ENCODE measurements around the gene DLGAP4. TPM values are rescaled to one million over a fixed set of nuclear protein-coding genes. Genes with fewer than 3 reads are reported as not detected.

The DLGAP4 gene
- total RNA-seq, 2 experiments from 2014 or later: 19.9 to 23.6 TPM

DNA sequence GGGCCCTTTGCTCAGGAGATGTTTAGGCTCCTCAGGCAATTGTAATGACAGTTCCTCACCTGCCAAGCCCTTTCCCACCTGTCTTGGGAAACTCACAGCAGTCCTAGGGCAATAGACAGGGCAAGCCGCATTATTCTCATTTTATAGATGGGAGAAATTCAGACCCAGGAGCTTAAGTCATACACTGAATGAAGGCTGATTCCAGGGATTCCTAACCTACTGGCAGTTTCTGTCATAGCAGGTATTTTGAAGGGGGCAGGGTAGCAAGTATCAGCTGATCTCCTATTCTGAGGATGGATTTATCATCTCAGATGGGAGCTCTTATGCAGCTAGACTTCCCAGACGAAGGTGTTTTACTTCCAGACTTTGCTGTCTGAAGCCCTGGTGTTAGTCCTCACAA, 173.8 kb downstream of the DLGAP4 start:
- H3K36me3 Mint-ChIP-seq (ENCODE audit: low read depth): no peaks in the 10 kb centered on the region
- POLR2A ChIA-PET: interaction anchor here (1.3 kb wide), 1 partner anchor 16 kb away, joined by 3 read pairs; no protein-coding TSS in a partner anchor
- H3K9me3 Mint-ChIP-seq (ENCODE audit: insufficient read depth): no peaks in the 10 kb centered on the region
- H3K4me3 Mint-ChIP-seq: no peak overlapping the region
- DNase-seq (no peak), ATAC-seq (no peak)
- peaks cover 3% of the 10 kb centered on the region for H3K4me1 Mint-ChIP-seq (ENCODE audit: low read depth)
- no peak overlapping the region for H3K27ac Mint-ChIP-seq
- no peaks in the 10 kb centered on the region for H3K27me3 Mint-ChIP-seq (ENCODE audit: low read depth)
- CTCF ChIA-PET: interaction anchor here (1.3 to 3.1 kb wide), 2 partner anchors 12 to 14 kb away, joined by 4 to 8 read pairs; no protein-coding TSS in a partner anchor

DNA sequence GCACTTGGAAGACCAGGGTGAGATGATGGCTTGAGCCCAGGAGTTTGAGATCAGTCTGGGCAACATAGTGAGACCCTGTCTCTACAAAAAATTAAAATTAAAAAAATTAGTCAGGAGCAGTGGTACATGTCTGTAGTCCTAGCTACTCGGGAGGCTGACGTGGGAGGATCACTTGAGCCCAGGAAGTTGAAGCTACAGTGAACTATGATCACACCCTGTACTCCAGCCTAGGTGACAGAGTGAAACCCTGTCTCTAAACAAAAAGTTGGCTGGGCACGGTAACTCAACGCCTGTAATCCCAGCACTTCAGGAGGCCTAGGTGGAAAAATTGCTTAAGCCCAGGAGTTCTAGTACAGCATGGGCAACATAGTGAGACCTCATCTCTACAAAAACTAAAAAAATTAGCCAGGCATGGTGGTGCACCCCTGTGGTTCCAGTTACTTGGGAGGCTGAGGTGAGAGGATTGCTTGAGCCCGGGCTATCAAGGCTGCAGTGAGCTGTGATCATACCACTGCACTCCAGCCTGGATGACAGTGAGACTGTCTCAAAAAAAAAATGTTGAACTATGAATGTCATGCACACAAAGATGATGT, 174.4 kb downstream of the DLGAP4 start:
- ChIA-PET CTCF (interaction anchor here (1.3 to 3.1 kb wide), 2 partner anchors 12 to 14 kb away, joined by 4 to 8 read pairs; no protein-coding TSS in a partner anchor), POLR2A (interaction anchor here (1.3 kb wide), 1 partner anchor 16 kb away, joined by 3 read pairs; no protein-coding TSS in a partner anchor)
- Mint-ChIP-seq H3K9me3 (ENCODE audit: insufficient read depth) (no peaks in the 10 kb centered on the region), H3K27ac (no peak overlapping the region), H3K4me1 (ENCODE audit: low read depth) (peaks cover 3% of the 10 kb centered on the region), H3K36me3 (ENCODE audit: low read depth) (no peaks in the 10 kb centered on the region), H3K27me3 (ENCODE audit: low read depth) (no peaks in the 10 kb centered on the region), H3K4me3 (no peak overlapping the region)
- DNase-seq: no peak
- ATAC-seq: no peak

DNA sequence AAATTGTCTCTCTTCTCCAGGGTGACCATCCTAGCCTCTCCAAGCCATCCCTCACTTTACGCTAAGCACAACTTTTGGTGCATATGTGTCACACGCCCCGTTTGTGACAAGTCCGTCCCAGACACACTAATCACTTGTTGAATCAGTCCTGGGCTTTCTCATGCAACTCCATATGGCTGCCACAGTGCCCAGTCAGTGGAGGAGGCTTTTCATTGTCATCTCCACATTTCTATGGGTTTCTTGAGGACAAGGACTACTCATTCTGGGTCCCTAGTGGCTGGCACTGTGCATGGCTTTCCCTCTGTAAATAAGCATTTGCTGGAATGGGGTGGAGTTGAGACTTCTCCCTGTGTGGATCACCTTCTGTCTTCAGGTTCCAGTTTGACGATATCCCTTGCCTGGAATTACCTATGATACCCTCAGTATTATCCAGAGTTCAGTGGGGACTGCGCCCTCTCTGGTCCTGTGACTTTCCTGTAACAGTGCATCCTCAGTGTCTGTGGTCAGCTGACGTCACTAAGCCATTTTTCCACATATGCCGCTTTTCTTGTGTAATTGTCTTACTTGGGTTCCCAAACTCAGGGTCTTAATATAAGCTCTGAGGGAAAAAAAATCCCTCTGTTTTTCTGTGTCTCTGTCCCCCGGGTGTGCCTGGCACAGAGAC, 175.4 kb downstream of the DLGAP4 start:
- no peaks in the 10 kb centered on the region for H3K9me3 Mint-ChIP-seq (ENCODE audit: insufficient read depth)
- ATAC-seq: no peak
- no peak for DNase-seq
- peaks cover 3% of the 10 kb centered on the region for H3K4me1 Mint-ChIP-seq (ENCODE audit: low read depth)
- H3K36me3 Mint-ChIP-seq (ENCODE audit: low read depth): no peaks in the 10 kb centered on the region
- H3K4me3 Mint-ChIP-seq: no peak overlapping the region
- POLR2A ChIA-PET: interaction anchor here (1.3 kb wide), 1 partner anchor 17 kb away, joined by 3 read pairs; no protein-coding TSS in a partner anchor
- no peaks in the 10 kb centered on the region for H3K27me3 Mint-ChIP-seq (ENCODE audit: low read depth)
- no peak overlapping the region for H3K27ac Mint-ChIP-seq
- CTCF ChIA-PET: interaction anchor here (0.6 to 2.3 kb wide), 2 partner anchors 11 to 1360 kb away, joined by 3 to 7 read pairs; no protein-coding TSS in a partner anchor

DNA sequence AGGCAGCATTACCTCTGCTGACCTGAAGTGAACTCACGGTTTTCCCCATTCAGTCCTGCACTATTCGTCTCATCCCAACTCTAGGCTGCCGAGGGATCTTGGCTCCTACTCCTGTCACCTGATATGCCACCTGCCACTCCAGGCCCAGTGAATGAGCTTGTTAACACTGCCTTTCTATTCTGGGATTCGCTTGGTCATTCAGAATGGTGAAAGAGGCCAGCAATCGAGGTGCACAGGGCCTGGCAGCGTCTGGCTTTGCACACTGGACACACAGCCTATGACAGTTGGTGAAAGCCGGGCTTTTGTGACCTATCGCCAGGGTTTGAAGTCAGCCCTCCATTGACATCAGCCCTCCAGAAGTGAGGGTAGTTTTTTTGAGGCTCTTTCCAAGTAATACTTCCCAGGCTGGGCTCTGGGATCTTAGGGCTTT, 175.9 kb downstream of the DLGAP4 start:
- no peak for DNase-seq
- ChIA-PET POLR2A (interaction anchor here (1.1 kb wide), 1 partner anchor 9 kb away, joined by 9 read pairs; no protein-coding TSS in a partner anchor), CTCF (interaction anchor here (0.6 to 2.3 kb wide), 2 partner anchors 10 to 1359 kb away, joined by 3 to 7 read pairs; no protein-coding TSS in a partner anchor)
- ATAC-seq: no peak
- H3K27ac Mint-ChIP-seq: no peak overlapping the region
- no peaks in the 10 kb centered on the region for H3K9me3 Mint-ChIP-seq (ENCODE audit: insufficient read depth)
- no peaks in the 10 kb centered on the region for H3K36me3 Mint-ChIP-seq (ENCODE audit: low read depth)
- H3K4me1 Mint-ChIP-seq (ENCODE audit: low read depth): peaks cover 3% of the 10 kb centered on the region
- no peaks in the 10 kb centered on the region for H3K27me3 Mint-ChIP-seq (ENCODE audit: low read depth)
- no peak overlapping the region for H3K4me3 Mint-ChIP-seq

DNA sequence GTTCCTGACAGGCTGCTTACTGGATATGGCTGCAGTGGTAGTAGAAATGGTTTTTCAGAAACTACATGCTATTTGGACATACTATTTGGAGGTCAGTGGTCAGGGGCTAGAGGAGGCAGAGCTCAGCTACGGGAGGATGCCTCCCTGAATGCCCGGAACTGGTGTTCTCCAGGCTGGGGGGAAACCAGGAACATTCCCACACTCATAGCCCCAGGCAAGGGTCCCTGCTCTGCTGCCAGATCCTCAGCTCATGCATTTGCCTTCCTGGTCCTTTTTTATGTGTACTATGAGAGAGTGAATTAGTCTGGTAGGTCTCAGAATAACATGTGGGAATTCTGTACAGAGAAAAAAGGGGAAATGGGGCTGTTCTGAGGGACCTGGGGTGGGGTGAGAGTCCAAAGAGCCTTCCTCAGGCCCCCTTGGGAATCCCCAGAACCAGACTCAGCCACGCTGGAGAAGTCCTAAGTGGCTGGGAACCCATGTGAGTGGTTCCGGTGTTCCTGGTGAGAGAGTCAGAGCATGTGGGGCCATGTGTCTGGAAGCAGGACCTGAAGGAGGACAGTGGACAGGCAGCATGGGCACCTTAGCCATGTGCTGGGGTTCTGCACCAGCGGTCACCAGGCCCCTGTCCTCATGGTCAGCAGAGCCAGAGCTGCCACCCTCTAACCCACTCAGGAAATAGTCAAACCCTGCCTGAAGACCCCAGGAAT, 177.2 kb downstream of the DLGAP4 start:
- Mint-ChIP-seq H3K27me3 (ENCODE audit: low read depth) (no peaks in the 10 kb centered on the region), H3K9me3 (ENCODE audit: insufficient read depth) (no peaks in the 10 kb centered on the region), H3K4me3 (no peak overlapping the region), H3K4me1 (ENCODE audit: low read depth) (peaks cover 3% of the 10 kb centered on the region), H3K27ac (no peak overlapping the region), H3K36me3 (ENCODE audit: low read depth) (no peaks in the 10 kb centered on the region)
- no peak for ATAC-seq
- DNase-seq: no peak
- POLR2A ChIA-PET: no interaction called here
- CTCF ChIA-PET: interaction anchor here (2.3 kb wide), 1 partner anchor 9 kb away, joined by 7 read pairs; no protein-coding TSS in a partner anchor

DNA sequence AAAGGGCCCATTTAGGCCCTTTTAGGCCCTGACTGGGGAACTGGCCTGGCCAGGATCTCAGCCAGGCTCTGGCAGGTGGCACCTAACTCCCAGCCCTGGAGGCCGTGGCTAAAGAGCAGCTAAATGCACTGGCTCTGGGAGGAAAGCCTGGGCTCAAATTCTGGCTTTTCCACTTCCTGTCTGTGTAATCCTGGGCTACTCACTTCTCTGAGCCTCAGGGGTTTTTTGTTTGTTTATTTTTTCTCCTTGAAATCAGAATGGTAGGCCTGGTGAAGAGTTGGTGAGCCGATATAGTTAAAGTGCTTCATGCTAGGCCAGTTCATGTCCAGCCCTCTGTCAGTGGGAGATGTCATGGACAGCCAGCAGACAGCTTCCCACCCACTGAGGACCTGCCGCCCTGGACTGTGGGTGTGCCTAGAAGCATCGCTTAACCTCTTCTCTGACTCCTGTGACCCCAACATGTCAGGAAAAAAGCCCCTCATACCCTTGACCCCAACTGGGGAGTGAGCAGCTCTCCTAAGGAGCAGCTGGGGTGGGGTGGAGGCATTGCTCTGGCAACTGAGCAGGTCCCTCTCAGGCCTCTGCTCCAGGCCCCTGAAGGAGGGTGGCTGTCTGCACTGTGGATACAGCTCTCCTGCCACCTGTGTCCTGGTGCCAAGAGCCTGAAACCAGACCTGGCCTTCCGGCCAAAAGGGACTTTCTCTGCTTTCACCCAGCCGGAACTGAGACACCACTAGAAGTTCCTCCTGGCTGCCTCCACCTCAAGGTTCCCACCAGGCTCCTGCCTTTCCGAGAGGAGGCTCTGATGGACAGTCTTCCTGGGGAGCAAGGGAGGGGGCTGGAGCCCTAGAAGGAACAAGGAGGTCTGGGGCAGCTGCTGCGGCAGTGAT, 178.0 kb downstream of the DLGAP4 start:
- H3K36me3 Mint-ChIP-seq (ENCODE audit: low read depth): no peaks in the 10 kb centered on the region
- no peaks in the 10 kb centered on the region for H3K27me3 Mint-ChIP-seq (ENCODE audit: low read depth)
- DNase-seq (no peak), ATAC-seq (no peak)
- ChIA-PET CTCF (interaction anchor here (2.3 kb wide), 1 partner anchor 8 kb away, joined by 7 read pairs; no protein-coding TSS in a partner anchor), POLR2A (no interaction called here)
- H3K4me1 Mint-ChIP-seq (ENCODE audit: low read depth): peaks cover 4% of the 10 kb centered on the region
- H3K27ac Mint-ChIP-seq: no peak overlapping the region
- H3K4me3 Mint-ChIP-seq: no peak overlapping the region
- H3K9me3 Mint-ChIP-seq (ENCODE audit: insufficient read depth): no peaks in the 10 kb centered on the region

DNA sequence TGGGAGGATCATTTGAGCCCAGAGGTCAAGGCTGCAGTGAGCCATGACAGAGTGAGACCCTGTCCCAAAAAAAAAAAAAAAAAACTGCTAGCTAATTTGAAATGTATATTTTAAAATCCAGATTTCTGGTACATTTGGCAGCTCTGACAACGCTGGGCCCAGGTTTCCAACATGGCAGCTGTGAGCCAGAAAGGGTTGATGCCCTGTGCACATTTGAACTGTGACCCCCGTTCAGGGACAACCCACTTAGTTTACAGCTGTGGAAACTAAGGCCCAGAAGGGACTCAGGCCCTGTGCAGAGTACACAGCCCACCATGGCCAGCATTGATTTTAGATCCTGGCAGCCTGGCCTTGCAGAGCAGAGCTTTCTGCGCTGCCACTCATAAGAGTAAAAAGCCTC, 179.1 kb downstream of the DLGAP4 start:
- ATAC-seq: no peak

DNA sequence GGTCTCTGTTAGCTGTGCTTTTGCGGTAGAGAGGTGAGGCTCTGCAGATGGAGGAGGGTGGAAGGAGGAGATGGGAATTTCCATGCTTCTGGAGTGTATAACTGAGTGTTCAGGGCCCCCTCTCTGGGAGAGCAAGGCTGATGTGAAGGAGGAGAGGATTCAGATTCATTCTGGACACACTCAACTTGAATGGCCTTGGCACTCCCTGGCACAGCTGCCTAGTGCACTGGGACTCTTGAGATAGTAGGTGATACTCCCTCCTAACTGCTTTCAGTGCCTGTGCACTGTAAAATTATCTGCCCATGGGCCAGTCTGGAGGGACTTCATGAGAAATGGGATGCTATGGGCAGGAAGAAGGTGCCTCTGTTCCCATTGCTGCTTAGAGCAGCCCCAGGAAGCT, 180.9 kb downstream of the DLGAP4 start:
- no peaks in the 10 kb centered on the region for H3K27me3 Mint-ChIP-seq (ENCODE audit: low read depth)
- peaks cover 24% of the 10 kb centered on the region for H3K4me1 Mint-ChIP-seq (ENCODE audit: low read depth)
- DNase-seq (no peak), ATAC-seq (no peak)
- no peak overlapping the region for H3K4me3 Mint-ChIP-seq
- H3K27ac Mint-ChIP-seq: no peak overlapping the region
- H3K9me3 Mint-ChIP-seq (ENCODE audit: insufficient read depth): no peaks in the 10 kb centered on the region
- ChIA-PET POLR2A (interaction anchor here (0.6 to 0.9 kb wide), 2 partner anchors 9 to 122 kb away, joined by 3 to 4 read pairs; no protein-coding TSS in a partner anchor), CTCF (interaction anchor here (1.1 kb wide), 1 partner anchor 46 kb away, joined by 3 read pairs; no protein-coding TSS in a partner anchor)
- peaks cover 1% of the 10 kb centered on the region for H3K36me3 Mint-ChIP-seq (ENCODE audit: low read depth)

More for the DNA sequence above, 179.1 kb downstream of the DLGAP4 start:
- Mint-ChIP-seq H3K4me3 (no peak overlapping the region), H3K27me3 (ENCODE audit: low read depth) (no peaks in the 10 kb centered on the region), H3K36me3 (ENCODE audit: low read depth) (peaks cover 1% of the 10 kb centered on the region), H3K27ac (no peak overlapping the region), H3K9me3 (ENCODE audit: insufficient read depth) (no peaks in the 10 kb centered on the region), H3K4me1 (ENCODE audit: low read depth) (peaks cover 11% of the 10 kb centered on the region)
- no peak for DNase-seq
- CTCF ChIA-PET: no interaction called here
- POLR2A ChIA-PET: no interaction called here

DNA sequence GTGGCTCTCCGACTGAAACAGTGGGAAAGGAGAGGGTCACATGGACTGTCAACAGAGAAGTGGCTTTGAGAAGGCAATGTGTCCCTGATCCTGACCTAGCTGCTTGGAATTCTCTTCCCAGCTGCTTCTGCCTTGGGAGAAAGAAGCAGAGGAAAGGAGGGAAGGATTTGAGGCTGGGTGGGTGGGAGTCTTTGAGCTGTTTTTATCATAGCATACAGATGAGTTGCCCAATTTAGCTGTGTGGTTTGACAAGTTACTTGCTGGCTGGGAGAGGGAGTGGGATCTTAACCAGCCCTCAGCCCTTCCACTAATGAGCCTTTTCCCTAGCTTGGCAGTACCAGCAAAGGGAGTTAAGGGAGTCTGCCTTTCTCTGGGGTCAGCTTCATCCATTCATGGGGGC, 184.1 kb downstream of the DLGAP4 start:
- ATAC-seq: no peak
- CTCF ChIA-PET: interaction anchor here (0.6 kb wide), 1 partner anchor 68 kb away, joined by 3 read pairs; no protein-coding TSS in a partner anchor

DNA sequence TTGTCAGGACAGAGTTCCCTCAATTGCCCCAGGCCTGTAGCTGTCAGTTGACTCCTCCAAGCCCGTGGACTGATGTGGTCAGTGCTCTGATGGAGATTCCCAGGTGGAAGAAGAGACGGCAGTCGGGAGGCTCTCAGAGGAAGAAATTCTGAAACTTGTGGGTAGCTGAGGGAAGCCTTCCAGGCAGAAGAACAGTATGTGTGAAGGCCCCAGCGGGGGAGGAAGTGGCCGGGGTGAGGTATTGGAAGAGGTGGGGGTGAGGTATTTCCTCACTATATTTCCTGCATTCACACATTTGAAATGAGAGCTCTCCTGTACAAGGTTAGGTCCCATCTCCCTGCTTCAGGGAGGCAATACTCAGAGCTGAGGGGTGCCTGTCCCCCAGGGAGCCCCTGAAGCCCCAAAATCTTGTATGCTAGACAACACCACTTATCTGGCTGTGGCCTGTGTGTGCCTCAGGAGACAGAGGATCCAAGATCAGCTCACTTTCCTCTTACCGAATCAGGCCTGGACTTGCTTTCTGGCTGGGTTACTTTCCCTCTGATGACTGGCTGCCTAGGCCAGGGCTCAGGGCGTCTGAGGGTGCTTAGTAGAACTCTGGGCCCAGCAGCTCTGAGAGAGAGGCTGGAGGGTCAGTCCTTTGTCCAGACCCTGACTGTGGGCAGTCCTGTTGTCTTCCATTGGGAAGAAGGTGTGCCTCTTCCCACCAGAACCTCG, 185.9 kb downstream of the DLGAP4 start:
- ATAC-seq (peak; percentile 96), DNase-seq (peak; percentile 84)
- H3K9me3 Mint-ChIP-seq (ENCODE audit: insufficient read depth): no peaks in the 10 kb centered on the region
- peaks cover 41% of the 10 kb centered on the region for H3K4me1 Mint-ChIP-seq (ENCODE audit: low read depth)
- POLR2A ChIA-PET: interaction anchor here (0.7 to 1.6 kb wide), 9 partner anchors 8 to 538 kb away, joined by 3 to 9 read pairs (median 4); partner anchors contain the start of gene SCAND1
- no peaks in the 10 kb centered on the region for H3K27me3 Mint-ChIP-seq (ENCODE audit: low read depth)
- peak overlapping the region; percentile 57 for H3K4me3 Mint-ChIP-seq
- H3K27ac Mint-ChIP-seq: peak overlapping the region; percentile 93
- CTCF ChIA-PET: interaction anchor here (0.8 to 2.7 kb wide), 20 partner anchors 9 to 293 kb away, joined by 3 to 13 read pairs (median 4); no protein-coding TSS in a partner anchor
- peaks cover 2% of the 10 kb centered on the region for H3K36me3 Mint-ChIP-seq (ENCODE audit: low read depth)

More for the DNA sequence above, 184.1 kb downstream of the DLGAP4 start:
- no peak for DNase-seq
- Mint-ChIP-seq H3K27me3 (ENCODE audit: low read depth) (no peaks in the 10 kb centered on the region), H3K4me1 (ENCODE audit: low read depth) (peaks cover 41% of the 10 kb centered on the region), H3K27ac (no peak overlapping the region), H3K9me3 (ENCODE audit: insufficient read depth) (no peaks in the 10 kb centered on the region), H3K4me3 (no peak overlapping the region), H3K36me3 (ENCODE audit: low read depth) (peaks cover 1% of the 10 kb centered on the region)
- POLR2A ChIA-PET: no interaction called here

Measured in activated CD8-positive, alpha-beta T cell treated with anti-CD3 and anti-CD28 coated beads, Interleukin-2, amount 10 ng/mL, durations not matched to agents 7 days and 5 days (primary cell).